ENCODE data around the gene CEP41.

Gene CEP41

GRCh38 chr7:130350945-130351790 is 89.6 kb downstream of the CEP41 start:
- no peak for DNase-seq (ENCODE audit: low read depth in 2 of 2)

- DNase-seq (ENCODE audit: low read depth in 2 of 2) = no peak
Measured at GRCh38 chr7:130349911-130350782, 90.7 kb downstream of the CEP41 start.

GRCh38 chr7:130346941-130347340 is 93.9 kb downstream of the CEP41 start:
- DNase-seq (ENCODE audit: low read depth in 2 of 2) = no peak

GRCh38 chr7:130346177-130346905 is 94.5 kb downstream of the CEP41 start:
- DNase-seq (ENCODE audit: low read depth in 2 of 2) = no peak

- no peak for DNase-seq (ENCODE audit: low read depth in 2 of 2)
Measured at GRCh38 chr7:130345725-130346124, 95.1 kb downstream of the CEP41 start.

- DNase-seq (ENCODE audit: low read depth in 2 of 2) = no peak
Measured at GRCh38 chr7:130345136-130345535, 95.7 kb downstream of the CEP41 start.

- DNase-seq (ENCODE audit: low read depth in 2 of 2) = no peak
Measured at GRCh38 chr7:130344271-130344866, 96.4 kb downstream of the CEP41 start, which contains the start of gene CPA5. TSS of gene CPA5 (plus strand) at chr7:130344816. CDS start at chr7:130346486, 1,670 bp downstream.

Data from activated CD8-positive, alpha-beta memory T cell treated with anti-CD3 and anti-CD28 coated beads for 4 hours (primary cell).